GM19467 (cell line): Measurements from ENCODE around the gene PMPCB.

Experiments
- ATAC-seq: cut with Tn5 transposase; IDR thresholded peaks from one replicate; pipeline ENCODE4 v1.9.1; 2021; ENCODE audit warnings: mild to moderate bottlenecking, moderate library complexity; ENCODE audit not compliant: unreplicated experiment

The PMPCB gene

GRCh38 chr7:103325744-103326143 is 28.5 kb downstream of the PMPCB start:
- no peak for ATAC-seq

GRCh38 chr7:103336761-103337160 is 39.5 kb downstream of the PMPCB start:
- ATAC-seq = no peak

- no peak for ATAC-seq
These were observed 41.6 kb downstream of the PMPCB start for GRCh38 chr7:103338864-103339263.

GRCh38 chr7:103341466-103341865 is 44.2 kb downstream of the PMPCB start:
- no peak for ATAC-seq

- ATAC-seq = no peak
These were observed 46.1 kb downstream of the PMPCB start for GRCh38 chr7:103343332-103343731.

- ATAC-seq = peak; percentile 2
These were observed 46.7 kb downstream of the PMPCB start for GRCh38 chr7:103343758-103344452.

- ATAC-seq = peak; percentile 69
These were observed 47.4 kb downstream of the PMPCB start, which contains the start of gene DNAJC2 for GRCh38 chr7:103344453-103345149. DNAJC2 (minus strand) TSS chr7:103344767; CDS start chr7:103344622, 145 bp downstream.

GRCh38 chr7:103346396-103346795 is 49.2 kb downstream of the PMPCB start:
- ATAC-seq = no peak

- peak; percentile 65 for ATAC-seq
These were observed 50.5 kb downstream of the PMPCB start, which contains the start of gene PSMC2 for GRCh38 chr7:103347507-103348267. PSMC2 (plus strand) TSS chr7:103347643; CDS start chr7:103347712, 69 bp downstream.

GRCh38 chr7:103348452-103348851 is 51.2 kb downstream of the PMPCB start:
- ATAC-seq = no peak

GRCh38 chr7:103348959-103349358 is 51.7 kb downstream of the PMPCB start:
- no peak for ATAC-seq

GRCh38 chr7:103349805-103350204 is 52.6 kb downstream of the PMPCB start:
- ATAC-seq = no peak
